22Rv1 (cell line): Measurements from ENCODE around the gene CACNB2.

Source experiments
- CTCF ChIP-seq: fragments of 450-650 bp; IDR thresholded peaks from 2 replicates; pipeline ENCODE4 v1.5.1; 2017; ENCODE audit warnings: mild to moderate bottlenecking
- ZFX ChIP-seq: fragments of 450-650 bp; IDR thresholded peaks from 2 replicates; pipeline ENCODE4 v1.6.1; 2017; ENCODE audit warnings: antibody characterized with exemption, borderline replicate concordance

- no peak for TF ChIP-seq CTCF
- TF ChIP-seq ZFX: no peak
Measured at GRCh38 chr10:18202680-18203460, 62.6 kb downstream of the CACNB2 start.
